COLO829 (cell line): ENCODE data around the gene GPR143.

Source experiments
- DNase-seq: peaks from one replicate; pipeline ENCODE4 v3.0.0; 2012; ENCODE audit warnings: low spot score

The GPR143 gene

DNA sequence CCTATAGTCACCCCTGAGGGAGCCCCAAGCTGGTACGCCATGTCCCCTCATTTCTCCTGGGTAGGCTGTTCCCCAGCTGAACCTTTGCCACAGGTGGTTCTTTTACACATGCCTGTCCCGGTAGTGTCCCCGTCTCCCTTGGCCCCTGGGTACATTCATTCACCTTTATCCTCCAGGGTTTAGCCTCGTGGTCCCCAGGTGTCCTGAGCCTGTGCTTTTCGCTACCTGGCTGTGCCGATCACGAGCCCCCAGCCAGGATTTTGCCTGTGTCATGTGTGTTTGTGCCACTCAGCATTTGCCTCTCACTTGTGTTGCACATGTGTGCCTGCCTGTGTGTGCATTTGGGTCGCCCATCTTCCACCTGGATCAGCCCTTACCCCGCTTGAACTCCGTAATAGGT lies 57.6 kb downstream of the GPR143 start:
- DNase-seq, result no peak

DNA sequence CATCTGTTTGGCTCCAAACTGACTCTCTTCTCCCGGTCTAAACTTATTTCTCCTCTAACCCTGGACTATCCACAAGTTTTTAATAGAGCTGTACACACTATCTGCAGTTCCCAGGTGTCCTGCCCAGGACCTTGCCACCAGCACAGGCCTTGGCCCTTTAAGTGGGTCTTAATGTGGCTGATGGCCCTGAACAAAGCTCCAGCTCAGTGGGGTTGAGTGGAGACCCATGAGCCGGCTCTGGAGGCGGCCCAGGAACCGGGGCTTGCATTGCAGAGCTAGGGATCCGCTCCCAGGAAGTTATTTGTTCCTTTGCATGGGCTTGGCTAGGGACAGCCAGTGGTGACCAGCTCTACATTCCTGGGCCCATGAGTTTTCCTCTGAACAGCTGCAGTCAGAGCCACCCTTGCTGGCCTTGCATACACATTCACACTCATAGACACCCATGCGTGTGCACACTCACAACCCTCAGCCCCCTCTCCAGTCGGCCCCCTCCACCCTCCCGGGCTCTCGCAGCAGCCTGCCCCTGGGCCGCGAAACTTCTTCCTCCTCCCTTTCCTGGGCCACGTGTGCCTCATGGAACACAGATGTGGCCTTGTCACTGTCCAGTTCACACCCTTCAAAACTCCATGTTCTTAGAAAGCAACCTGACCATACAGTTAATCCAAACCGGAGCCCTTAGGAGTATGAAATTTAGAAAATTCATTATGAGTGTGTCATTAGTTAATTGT lies 58.2 kb downstream of the GPR143 start:
- no peak for DNase-seq

DNA sequence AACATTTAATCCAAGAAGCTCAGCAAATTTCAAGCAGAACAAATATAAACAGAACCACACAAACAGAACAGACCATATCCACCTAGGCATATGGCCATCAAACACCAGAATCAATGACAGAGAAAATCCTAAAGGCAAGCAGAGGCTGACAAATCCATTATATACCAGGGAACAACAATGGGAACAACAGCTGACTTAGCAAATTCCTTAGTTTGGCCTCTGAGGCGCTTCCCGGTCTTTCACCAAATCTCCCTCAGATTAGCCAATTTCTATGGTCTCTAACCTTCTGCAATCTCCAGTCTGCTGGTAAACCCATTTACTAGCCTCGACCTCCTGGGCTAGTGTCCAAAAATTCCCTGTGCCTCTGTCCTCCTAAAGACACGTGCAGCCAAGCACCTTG lies 59.2 kb downstream of the GPR143 start:
- DNase-seq, result no peak

DNA sequence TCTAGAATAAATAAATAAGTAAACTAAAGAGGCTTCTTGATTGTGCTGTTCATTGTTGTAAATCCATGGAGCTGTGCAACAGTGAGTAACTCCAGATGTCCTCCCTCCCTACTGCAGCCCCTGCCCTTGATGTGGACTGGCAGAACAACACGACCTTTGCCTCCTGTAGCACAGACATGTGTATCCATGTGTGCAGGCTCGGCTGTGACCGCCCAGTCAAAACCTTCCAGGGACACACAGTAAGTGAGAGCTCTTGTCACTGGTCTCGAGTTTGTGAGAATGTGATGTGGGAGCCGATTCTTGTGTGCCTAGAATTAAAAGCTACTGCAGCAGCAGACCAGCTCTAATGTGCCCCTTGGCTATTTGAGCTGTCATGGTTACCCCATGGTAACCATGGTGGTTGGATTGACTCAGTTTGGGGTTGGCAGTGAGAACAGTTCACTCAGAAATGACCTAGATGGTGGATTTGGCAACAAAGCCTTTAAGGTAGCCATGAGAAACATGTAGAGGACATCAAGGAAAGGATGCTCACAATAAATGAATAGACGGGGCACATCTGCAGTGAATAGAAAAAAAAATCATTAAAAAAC lies 60.7 kb downstream of the GPR143 start:
- no peak for DNase-seq

DNA sequence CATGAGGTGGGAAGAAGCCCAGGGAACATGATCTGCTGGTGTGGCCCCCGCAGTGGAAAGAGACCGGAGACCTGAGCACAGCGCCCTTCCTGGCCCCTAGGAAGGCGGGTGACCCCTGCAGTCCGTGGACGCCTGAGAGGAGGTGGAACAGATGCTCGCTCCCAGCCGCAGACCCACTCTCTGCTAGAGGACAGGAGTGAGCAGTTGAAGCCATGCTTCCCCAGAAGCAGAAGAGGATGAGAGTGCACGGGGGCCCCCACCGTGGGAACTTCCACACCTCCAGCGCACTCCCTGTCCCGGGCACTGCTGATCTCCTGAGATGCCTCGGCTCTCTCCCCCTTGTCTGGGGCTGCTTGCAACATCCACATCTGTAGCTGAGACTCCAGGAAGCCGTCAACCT lies 62.2 kb downstream of the GPR143 start:
- no peak for DNase-seq

DNA sequence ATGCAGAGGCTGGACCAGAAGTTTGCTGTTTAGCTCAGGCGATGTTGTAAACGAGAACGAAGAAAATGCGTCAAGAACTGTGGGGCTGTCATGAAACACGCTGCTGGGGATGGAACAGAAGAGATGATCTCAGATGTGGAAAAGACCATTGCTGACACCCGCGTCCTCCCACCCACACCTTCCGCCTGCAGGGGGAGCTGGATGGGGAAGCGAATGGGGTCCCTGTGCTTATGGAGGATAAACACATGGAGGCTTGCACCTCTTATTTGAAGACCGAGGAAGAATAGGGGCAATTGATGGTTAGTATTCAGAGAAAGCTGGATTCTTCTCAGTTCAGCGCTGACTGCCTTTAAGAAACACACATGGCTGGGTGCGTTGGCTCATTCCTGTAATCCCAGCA lies 63.9 kb downstream of the GPR143 start:
- DNase-seq, result no peak

DNA sequence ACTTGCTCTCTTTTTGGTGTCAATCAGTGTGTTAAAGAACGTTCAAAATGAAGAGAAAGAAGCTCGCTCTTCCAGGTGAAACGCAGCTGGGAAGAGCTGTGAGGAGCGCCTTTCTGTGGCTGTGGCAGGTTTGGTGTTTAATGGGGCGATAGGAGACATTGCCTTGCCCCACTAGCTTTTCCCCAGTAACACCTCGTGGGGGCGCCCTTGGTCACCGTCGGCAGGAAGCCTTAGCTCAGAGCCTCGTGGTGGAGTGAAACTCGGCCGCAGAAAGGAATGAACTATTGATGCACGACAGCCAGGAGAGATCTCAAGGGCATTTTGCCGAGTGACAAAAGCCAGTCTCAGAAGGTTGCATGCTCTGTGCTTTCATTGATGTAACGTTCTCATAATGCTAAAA lies 65.1 kb downstream of the GPR143 start:
- DNase-seq, result no peak

DNA sequence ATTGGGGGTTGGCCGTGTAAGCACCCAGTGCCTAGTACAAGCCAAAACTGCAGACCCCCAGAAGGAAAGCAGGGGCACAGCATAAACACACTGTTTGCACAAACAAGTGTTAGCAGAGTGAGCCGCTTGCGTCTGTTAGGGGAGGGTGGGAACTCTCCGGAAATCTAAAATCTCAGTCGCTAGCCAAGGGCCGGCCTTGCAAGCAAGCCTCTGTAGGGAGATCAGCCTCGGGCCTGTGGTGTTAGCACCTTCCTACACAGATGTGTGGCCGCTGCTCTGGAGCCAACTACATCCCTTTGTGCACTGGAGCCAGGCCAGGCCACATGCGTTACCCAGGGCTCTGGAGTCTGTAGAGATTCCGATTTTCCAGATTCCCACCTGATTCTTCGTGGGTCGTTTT lies 67.1 kb downstream of the GPR143 start:
- DNase-seq, result no peak

DNA sequence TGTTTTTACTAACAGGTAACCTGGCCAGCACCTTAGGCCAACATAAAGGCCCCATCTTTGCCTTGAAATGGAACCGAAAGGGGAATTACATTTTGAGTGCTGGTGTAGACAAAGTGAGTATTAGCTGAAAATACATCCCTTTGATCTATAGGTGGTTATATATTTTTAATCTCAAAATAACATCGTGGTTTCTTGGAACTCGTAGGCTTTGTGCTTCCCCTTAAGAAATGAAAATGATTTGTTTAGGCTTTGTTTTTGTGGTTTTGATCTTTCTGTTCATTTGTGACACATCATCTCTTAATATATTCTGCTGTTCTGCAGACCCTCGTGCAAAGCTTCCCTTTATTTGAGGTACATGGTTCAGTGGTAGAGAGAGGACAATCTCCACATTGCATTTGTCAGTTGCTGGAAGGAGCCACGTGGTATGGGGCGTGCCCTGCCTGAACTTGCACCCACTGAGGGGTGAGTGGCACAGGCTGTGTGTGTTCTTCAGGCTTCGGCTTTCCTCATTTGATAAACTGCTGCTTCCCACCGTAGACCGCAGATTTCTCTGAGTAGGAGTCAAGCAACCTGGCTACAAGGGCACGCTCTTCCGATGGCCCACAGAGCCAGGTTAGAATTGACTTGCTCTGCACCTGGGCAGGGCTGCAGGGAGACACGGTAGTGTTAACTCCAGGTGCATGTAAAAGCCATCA lies 72.2 kb downstream of the GPR143 start:
- no peak for DNase-seq

DNA sequence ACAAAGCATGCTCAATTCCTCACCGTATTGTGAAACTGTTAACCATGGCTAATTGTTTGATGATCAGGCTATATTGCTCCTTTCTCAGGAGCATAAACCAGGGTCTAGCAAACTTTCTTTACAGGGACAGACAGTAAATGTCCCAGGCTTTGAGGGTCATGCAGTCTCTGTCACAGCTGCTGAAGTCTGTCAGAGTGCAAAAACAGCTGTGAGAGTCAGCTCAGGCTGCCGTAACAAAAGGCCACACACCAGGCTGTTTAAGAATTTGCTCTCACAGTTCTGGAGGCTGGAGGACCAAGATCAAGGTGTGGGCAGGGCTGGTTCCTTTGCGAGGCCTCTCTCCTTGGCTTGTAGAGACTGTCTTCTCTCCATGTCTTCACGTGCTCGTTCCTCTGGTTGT lies 75.6 kb downstream of the GPR143 start:
- DNase-seq, result no peak

DNA sequence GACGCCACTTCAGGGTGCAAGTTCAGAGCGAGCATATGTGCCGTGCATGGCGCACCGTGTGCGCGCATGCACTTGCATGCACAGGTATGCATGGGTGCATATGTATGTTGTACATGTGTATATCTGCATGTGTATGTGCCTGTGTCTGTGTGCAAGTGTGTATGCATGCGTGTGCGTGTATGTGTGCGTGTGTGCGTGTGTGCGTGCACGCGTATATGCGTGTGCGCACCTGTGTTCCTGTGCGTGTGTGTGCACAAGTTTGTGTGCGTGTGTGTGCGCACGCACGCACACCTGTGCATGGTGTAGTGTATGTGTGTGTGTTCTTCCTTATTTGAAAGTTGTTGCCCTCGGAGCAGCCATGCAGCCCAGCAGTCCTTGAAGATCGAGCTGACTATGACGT lies 76.8 kb downstream of the GPR143 start:
- no peak for DNase-seq

DNA sequence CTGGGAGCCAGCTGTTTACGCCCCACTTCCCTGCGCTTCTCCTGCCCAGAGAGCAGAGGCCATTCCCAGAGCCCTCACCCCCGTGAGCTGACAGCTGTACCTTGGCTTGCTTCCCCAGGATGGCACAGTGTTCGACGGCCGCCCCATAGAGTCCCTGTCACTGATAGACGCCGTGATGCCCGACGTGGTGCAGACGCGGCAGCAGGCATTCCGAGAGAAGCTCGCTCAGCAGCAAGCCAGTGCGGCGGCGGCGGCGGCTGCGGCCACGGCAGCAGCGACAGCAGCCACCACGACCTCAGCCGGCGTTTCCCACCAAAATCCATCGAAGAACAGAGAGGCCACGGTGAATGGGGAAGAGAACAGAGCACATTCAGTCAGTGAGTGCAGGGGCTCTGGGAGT lies 77.7 kb downstream of the GPR143 start:
- no peak for DNase-seq

DNA sequence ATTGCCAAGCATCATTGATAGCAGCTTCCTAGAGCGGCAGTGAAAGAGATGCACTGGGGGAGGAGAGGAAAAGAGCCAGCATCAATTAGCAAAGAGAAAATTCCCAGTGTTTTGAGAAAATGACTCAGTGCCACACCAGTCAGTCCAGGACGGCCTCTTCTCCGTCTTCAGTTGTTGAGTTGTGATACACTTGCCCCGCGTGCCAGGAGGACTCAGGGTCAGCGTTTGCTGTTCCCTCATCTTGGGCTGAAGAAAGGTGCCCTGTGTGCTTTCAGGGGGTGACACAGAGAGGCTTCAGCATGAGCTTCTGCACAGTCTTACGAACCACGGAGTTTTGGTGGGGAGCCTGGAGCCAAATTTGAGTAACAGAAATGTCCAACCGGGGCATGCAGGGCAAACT lies 82.3 kb downstream of the GPR143 start:
- DNase-seq, result no peak

DNA sequence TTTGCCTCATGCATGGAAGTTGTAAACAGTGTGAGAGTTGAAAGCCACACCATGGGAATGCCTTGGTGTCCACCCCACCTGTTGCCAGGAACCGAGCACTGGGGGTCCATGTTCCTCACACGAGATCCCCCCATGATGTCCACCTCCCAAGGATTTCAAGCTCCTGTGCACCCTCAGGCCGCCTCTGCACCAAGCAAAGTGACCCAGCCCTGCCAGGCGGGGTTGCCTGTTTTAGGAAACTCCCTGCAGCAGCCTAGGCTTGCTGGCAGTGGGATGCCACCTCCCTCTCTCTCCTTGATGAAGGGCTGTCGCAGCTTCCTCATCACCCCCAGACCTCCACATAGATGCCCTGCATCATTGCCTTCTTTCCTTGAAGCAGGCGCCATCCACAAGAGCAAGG lies 82.8 kb downstream of the GPR143 start:
- no peak for DNase-seq

DNA sequence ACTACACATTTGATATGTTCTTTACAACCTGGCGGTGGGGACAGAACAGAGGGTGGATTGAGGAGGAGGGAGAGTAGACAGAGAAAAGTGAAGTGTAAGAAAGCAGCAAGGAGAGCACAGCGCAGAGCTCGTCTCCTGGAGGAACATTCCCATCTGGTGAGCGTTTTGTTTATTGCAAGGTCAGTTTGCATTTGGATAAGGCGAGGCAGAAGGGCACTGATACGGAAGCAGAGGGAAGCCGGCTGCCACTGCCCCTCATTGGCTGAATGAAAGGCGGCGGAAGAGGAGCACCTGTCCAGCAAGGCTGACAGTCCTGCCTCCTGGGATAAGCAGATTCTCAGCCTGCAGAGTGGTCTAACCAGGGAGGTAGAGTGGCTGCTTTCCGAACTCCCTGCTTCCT lies 83.2 kb downstream of the GPR143 start:
- DNase-seq, result no peak

DNA sequence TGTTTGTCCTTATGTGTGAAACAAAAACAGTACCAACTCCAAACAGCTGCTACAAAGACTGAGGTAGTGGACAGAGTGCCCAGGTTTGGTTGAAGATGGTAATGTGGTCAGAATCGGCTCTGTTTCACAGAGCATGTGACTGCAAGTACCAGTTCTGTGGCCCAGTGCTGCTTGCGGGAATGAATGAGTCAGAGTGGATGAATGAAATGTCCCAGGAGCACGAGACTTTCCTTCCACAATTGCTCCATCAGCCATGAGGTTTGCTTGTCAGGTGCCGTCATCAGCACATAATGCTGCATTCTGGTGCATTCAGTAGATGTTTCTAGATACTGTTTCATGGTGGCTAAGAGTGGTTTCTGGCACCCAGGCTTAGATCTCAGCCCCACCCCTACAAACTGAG lies 84.2 kb downstream of the GPR143 start:
- DNase-seq, result no peak

DNA sequence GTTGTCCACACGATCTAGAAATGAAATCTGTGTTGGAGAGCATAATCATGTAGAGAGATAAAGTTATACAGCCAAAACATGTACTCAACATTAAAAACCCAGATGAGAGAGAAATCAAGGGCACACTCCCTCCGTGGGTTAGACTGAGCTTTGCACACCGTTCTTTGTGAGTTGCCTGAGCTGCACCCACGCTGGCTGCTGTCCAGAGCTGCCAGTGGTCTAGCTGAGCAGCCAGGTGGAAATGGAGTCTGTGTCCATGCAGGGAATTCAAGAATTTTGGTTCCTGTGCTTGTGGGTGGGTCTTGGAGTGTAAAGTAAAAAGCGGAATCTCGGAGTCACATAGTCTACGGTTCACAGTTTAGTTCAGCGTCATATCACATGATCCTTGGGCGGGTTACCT lies 84.6 kb downstream of the GPR143 start:
- no peak for DNase-seq

DNA sequence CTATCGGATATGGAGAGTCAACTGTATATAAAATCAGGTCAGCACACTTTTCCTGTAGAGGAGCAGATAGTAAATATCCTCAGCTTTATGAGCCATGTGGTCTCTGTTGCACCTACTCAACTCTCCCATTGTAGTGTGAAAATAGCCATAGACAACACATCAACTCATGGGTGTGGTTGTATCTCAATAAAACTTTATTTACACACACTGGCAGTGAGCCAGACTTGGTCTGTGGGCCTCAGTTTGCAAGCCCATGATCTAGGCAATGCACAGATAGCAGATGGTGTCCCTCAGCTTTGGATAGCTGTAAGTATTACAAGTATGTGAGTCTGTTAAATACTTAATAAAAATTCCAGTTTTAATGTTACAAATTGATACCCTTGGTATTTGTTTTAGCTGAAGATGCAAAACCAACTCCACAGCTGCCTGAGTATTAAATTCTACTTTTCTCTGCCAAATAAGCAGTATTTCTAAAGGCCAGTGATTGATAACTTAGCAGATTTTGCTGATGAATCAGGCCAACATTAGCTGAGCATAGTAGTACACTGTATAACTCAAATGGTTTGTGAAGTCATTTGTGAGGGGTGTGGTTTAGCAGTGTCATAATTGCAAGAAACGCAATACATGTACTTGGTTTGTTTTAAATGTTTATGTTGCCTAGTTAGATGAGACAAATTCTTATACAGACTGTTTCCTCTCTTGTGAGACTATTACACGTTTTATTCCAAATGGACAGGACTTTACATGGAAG lies 87.3 kb downstream of the GPR143 start:
- no peak for DNase-seq

DNA sequence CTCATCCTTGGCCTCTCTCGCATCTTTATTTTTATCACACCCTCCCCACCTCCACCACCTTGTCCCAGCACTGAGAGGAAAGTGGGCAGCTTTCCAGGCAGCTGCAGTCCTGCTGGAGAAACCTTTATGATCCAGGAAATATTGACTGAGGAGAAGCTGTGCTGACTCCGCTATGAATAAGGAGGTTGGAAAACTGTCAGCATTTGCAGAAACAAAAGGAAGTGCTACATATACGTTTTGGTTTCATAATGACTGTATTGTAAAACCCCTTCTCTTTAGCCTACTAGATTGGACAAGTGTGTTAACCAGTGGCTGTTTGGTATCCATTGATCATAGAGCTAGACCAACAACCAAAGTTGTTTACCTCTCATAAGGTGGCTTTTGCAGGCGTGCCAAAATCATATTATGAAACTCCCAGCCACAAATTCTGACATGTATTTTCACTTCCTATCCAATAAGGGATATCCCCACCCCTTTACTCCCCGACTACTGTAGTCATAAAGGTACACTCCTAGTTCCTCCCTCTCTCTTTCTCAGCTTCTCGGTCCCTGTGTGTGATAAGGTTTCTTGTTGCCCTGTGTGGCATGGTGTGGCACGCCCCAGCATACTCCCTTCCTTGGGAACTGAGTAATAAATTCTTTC lies 88.4 kb downstream of the GPR143 start:
- DNase-seq, result no peak

DNA sequence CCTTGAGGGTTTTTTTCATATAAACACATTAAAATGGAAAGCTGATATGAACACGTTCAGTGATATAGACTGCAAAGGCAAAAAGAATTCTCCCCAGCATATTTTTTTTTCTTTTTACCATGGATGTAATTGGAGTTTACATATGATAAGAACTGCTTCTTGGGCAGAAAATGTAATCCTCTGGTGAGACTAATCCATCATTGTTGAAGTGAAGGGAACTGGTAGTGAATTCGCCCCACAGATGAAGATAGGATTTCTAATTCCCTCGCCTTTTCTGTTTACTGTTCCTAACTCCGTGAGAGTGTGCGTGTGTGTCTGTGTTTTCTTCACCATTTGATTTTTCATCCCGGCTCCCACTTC lies 88.9 kb downstream of the GPR143 start:
- no peak for DNase-seq

DNA sequence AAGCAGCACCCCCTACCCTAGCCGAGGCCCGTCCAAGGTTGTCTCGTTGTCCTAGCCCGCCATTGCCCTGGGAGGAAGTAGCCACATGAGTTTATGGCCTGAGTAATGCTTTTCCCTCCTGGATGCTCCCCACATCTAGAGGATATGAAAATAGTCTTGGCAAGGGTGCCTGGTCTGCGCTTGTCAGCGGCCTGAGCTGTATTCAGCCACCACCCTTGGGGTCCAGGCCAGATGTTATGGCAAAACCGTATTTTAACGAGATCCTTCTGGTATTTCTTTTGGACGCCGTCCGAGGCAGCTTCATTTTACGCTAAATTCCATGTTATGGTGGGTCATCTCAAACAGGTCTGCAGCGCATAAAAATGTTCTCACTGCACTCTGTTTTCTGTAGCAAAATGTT lies 89.3 kb downstream of the GPR143 start:
- DNase-seq, result no peak
